GM12878 (cell line): ENCODE measurements around the gene COL15A1. TPM values are rescaled to one million over a fixed set of nuclear protein-coding genes. Genes with fewer than 3 reads are reported as not detected.
A peak's percentile ranks its signal among the peaks of the same experiment; 100 is the strongest.

Experiments
- ATAC-seq: fragments of 200-7000 bp; cut with Tn5 transposase; 3 replicates; pipeline ENCODE4 v1.9.1; 2020; ENCODE audit warnings: mild to moderate bottlenecking, moderate library complexity
- BruUV-seq: library from RNA; stranded (reverse); fragments of 400-500 nt; replicated peaks from 2 replicates; lab custom pipeline; 2021; lab: Mats Ljungman, UMichigan
- CTCF ChIA-PET: fragments of 300-600 bp; sonication (Branson Sonifier 250); formaldehyde crosslinking; extraction: SDS; loops from one replicate; lab custom pipeline; 2021; ENCODE audit warnings: inconsistent platforms; lab: Yijun Ruan, JAX
- POLR2A ChIA-PET: fragments of 350-600 bp; formaldehyde crosslinking; extraction: SDS; loops from one replicate; lab custom pipeline; 2021; ENCODE audit warnings: inconsistent platforms; lab: Charles Lee
- RAD21 ChIA-PET: fragments of 300-600 bp; sonication (Branson Sonifier 250); formaldehyde crosslinking; loops from one replicate; lab custom pipeline; 2023; ENCODE audit warnings: antibody characterized with exemption; ENCODE audit not compliant: unreplicated experiment; lab: Charles Lee
- SMC1A ChIA-PET: fragments of 300-600 bp; sonication (Branson Sonifier 250); formaldehyde crosslinking; loops from one replicate; lab custom pipeline; 2023; ENCODE audit not compliant: unreplicated experiment, uncharacterized antibody; lab: Charles Lee
- DNase-seq: peaks from one replicate; pipeline ENCODE4 v3.0.0-alpha.2; 2011; ENCODE audit warnings: low read depth, low spot score
- FAIRE-seq: peaks from 3 replicates; lab custom pipeline; 2011; peaks lifted over from hg19 to GRCh38; lab: Jason Lieb, UNC
- H2AFZ ChIP-seq: 2 replicates; pipeline ENCODE4 v1.6.0; 2011; ENCODE audit warnings: low read depth, low read length, control low read depth; ENCODE audit not compliant: control insufficient read depth
- H3K27ac ChIP-seq: 2 replicates; pipeline ENCODE4 v1.5.1; 2011; ENCODE audit warnings: control low read depth; ENCODE audit not compliant: control insufficient read depth, insufficient read depth
- H3K27me3 ChIP-seq, 2 experiments: replicated peaks in 1 of 2; 2 replicates each; pipeline versions ENCODE4 v1.6.0 to v1.6.1; 2011; ENCODE audit warnings: low read length in 1 of 2; ENCODE audit not compliant: control insufficient read depth in 2 of 2, insufficient read depth in 2 of 2
- H3K36me3 ChIP-seq, 2 experiments: 2 replicates each; pipeline ENCODE4 v1.5.1; 2011; ENCODE audit warnings: low read length in 1 of 2; ENCODE audit not compliant: control insufficient read depth in 2 of 2, insufficient read depth in 2 of 2
- H3K4me1 ChIP-seq: 2 replicates; pipeline ENCODE4 v1.6.1; 2011; ENCODE audit warnings: mild to moderate bottlenecking, low read length, moderate library complexity, mixed read lengths; ENCODE audit not compliant: control insufficient read depth, insufficient read depth
- H3K4me2 ChIP-seq: 2 replicates; pipeline ENCODE4 v1.6.0; 2011; ENCODE audit warnings: control low read depth; ENCODE audit not compliant: control insufficient read depth, insufficient read depth
- H3K4me3 ChIP-seq: fragments of 200-600 bp; sonication (generic); 2 replicates; pipeline ENCODE4 v1.5.1; 2016
- H3K79me2 ChIP-seq: 2 replicates; pipeline ENCODE4 v1.6.0; 2011; ENCODE audit warnings: low read length; ENCODE audit not compliant: control insufficient read depth, insufficient read depth
- H3K9ac ChIP-seq: 2 replicates; pipeline ENCODE4 v1.8.0; 2011; ENCODE audit warnings: low read length, control low read depth, mixed read lengths; ENCODE audit not compliant: control insufficient read depth, insufficient read depth
- H3K9me3 ChIP-seq: replicated peaks from 3 replicates; pipeline ENCODE4 v1.5.1; 2011; ENCODE audit warnings: mild to moderate bottlenecking, low read length; ENCODE audit not compliant: control insufficient read depth, insufficient read depth
- H4K20me1 ChIP-seq: 2 replicates; pipeline ENCODE4 v1.6.0; 2011; ENCODE audit not compliant: control insufficient read depth, insufficient read depth
- ETV6 ChIP-seq, 2 experiments: fragments of 450-650 bp in 1 of 2; IDR thresholded peaks in 1 of 2; conservative IDR thresholded peaks in 1 of 2; 2 replicates each; pipeline ENCODE4 v1.6.1; 2014; ENCODE audit warnings: antibody characterized with exemption in 1 of 2, borderline replicate concordance in 1 of 2, low read depth in 1 of 2, mild to moderate bottlenecking in 1 of 2, moderate library complexity in 1 of 2
- MAX ChIP-seq: IDR thresholded peaks from 2 replicates; pipeline ENCODE4 v1.6.1; 2012; ENCODE audit warnings: low read depth, low read length, improper control_type of control experiment
- RELB ChIP-seq: fragments of 450-650 bp; IDR thresholded peaks from 2 replicates; pipeline ENCODE4 v1.6.1; 2017; ENCODE audit warnings: low read depth, mild to moderate bottlenecking, moderate library complexity
- SKIL ChIP-seq: fragments of 450-650 bp; IDR thresholded peaks from 2 replicates; pipeline ENCODE4 v1.6.1; 2017; ENCODE audit warnings: mild to moderate bottlenecking, low read depth, inconsistent platforms; ENCODE audit not compliant: poor library complexity, severe bottlenecking
- SPI1 ChIP-seq: IDR thresholded peaks from 2 replicates; pipeline ENCODE4 v1.6.1; 2011; ENCODE audit warnings: low read depth, mild to moderate bottlenecking, low read length, moderate library complexity, borderline replicate concordance; ENCODE audit not compliant: insufficient read depth
- WGBS: methylation state at CpG from one replicate; pipeline ENCODE4 v1.1.6; 2016; ENCODE audit warnings: low lambda C conversion rate; ENCODE audit not compliant: insufficient replicate concordance, insufficient coverage; ENCODE audit errors: missing lambda C conversion rate; 5-methylcytosine and 5-hydroxymethylcytosine counted together
- in situ Hi-C: fragments of 300-500 bp; cut with MboI; formaldehyde crosslinking; loops from 9 replicates; pipeline ENCODE4 v1.14.3; 2018; ENCODE audit warnings: mixed read lengths
- intact Hi-C: fragments of 100-400 bp; cut with micrococcal nuclease; formaldehyde crosslinking; loops from one replicate; pipeline ENCODE4 v1.14.2; 2022; ENCODE audit not compliant: unreplicated experiment
- polyA plus RNA-seq, 11 experiments: library from polyadenylated mRNA; depleted of rRNA in 4 of 11; unstranded in 6 of 11; stranded (reverse) in 5 of 11; fragments of >200 nt; fragmentation: Nextera tagmentation in 4 of 11; fragmentation: Illumina TruSeq in 1 of 11; extraction: Ambion mirVana in 4 of 11; extraction: Trizol in 1 of 11; gene quantifications; 1 replicate in 1 of 11; 2 replicates in 10 of 11; pipeline versions ENCODE4 v1.2.1 to v1.2.3, GENCODE V29; 2011 to 2016; ENCODE audit warnings: inconsistent platforms in 2 of 11, missing spikeins in 2 of 11, low read depth in 1 of 11
- total RNA-seq, 4 experiments: library from RNA; depleted of rRNA in 3 of 4; stranded (reverse); fragments of >200 nt in 3 of 4; fragmentation: Illumina TruSeq in 1 of 4; extraction: Trizol in 1 of 4; gene quantifications; 2 replicates each; pipeline versions ENCODE4 v1.2.1 to v1.2.3, GENCODE V29; 2013 to 2021

The COL15A1 gene
- total and polyA plus RNA-seq, 10 of the 15 experiments (the other 5 are each of a cell fraction or from before 2014, with no cell fraction given) = 0.01 to 0.28 (median 0.06) TPM; not detected in 2

GRCh38 chr9:99085949-99086948 lies 142.5 kb downstream of the COL15A1 start:
- SMC1A ChIA-PET = interaction anchor here (1.2 to 1.4 kb wide), 2 partner anchors 9 to 50 kb away, joined by 3 to 5 read pairs; no protein-coding TSS in a partner anchor
- CTCF ChIA-PET = no interaction called here
- Histone ChIP-seq H3K36me3 (no peaks in the 10 kb centered on the region), H3K27ac (no peak overlapping the region), H3K4me2 (no peak overlapping the region), H3K79me2 (no peaks in the 10 kb centered on the region), H3K27me3 (peaks cover 0 to 1% of the 10 kb centered on the region in 2 experiments; a peak in 1 of 4 replicates), H3K4me1 (no peaks in the 10 kb centered on the region), H4K20me1 (no peaks in the 10 kb centered on the region), H2AFZ (no peak overlapping the region), H3K4me3 (no peak overlapping the region), H3K9me3 (no peaks in the 10 kb centered on the region; the same call in 2 of the 3 replicates), H3K9ac (no peak overlapping the region)
- intact Hi-C loops (no loop called here), in situ Hi-C loops (no loop called here)
- POLR2A ChIA-PET = interaction anchor here (0.6 kb wide), 1 partner anchor 13 kb away, joined by 3 read pairs; no protein-coding TSS in a partner anchor
- ATAC-seq = no peak
- TF ChIP-seq MAX (no peak), SPI1 (peak; percentile 63; the same call in 1 of the 2 replicates)
- no peak for FAIRE-seq
- no TSS peak for BruUV-seq
- 56% methylated on average over 12 of the region's 12 CpGs for WGBS
- RAD21 ChIA-PET = no interaction called here
- no peak for DNase-seq

- ChIA-PET POLR2A (no interaction called here), SMC1A (no interaction called here), RAD21 (no interaction called here), CTCF (no interaction called here)
- H3K4me1 ChIP-seq = no peaks in the 10 kb centered on the region
- H3K9me3 ChIP-seq = no peaks in the 10 kb centered on the region; the same call in 2 of the 3 replicates
- H4K20me1 ChIP-seq = no peaks in the 10 kb centered on the region
- intact Hi-C loops (no loop called here), in situ Hi-C loops (no loop called here)
- no peaks in the 10 kb centered on the region for H3K36me3 ChIP-seq
- H3K27ac ChIP-seq = no peak overlapping the region
- peaks cover 0 to 1% of the 10 kb centered on the region in 2 experiments; a peak in 1 of 4 replicates for H3K27me3 ChIP-seq
- BruUV-seq = no TSS peak
- no peak for ATAC-seq
- no peak overlapping the region for H3K4me2 ChIP-seq
- no peak for FAIRE-seq
- H3K4me3 ChIP-seq = no peak overlapping the region
- no peaks in the 10 kb centered on the region for H3K79me2 ChIP-seq
- TF ChIP-seq RELB (no peak), SKIL (no peak), ETV6 (conservative IDR thresholded peaks at IDR 0.05 in 1 of 2, IDR thresholded peaks at IDR 0.05 in 1 of 2; ENCODE audit: borderline replicate concordance in 1 of 2, low read depth in 1 of 2) (no peak)
- no peak overlapping the region for H3K9ac ChIP-seq
- no peak overlapping the region for H2AFZ ChIP-seq
- DNase-seq = no peak
- WGBS = 91% methylated on average over 3 of the region's 3 CpGs
Measured at GRCh38 chr9:99087462-99087861, 143.8 kb downstream of the COL15A1 start.
